ENCODE results near the gene BRDT.
A peak's percentile ranks its signal among the peaks of the same experiment; 100 is the strongest.
"Not testable (repeated sequence)": the region's sequence is repeated elsewhere in the genome, so short reads cannot be mapped to it uniquely, and the experiment has no call there.

The BRDT gene

DNA sequence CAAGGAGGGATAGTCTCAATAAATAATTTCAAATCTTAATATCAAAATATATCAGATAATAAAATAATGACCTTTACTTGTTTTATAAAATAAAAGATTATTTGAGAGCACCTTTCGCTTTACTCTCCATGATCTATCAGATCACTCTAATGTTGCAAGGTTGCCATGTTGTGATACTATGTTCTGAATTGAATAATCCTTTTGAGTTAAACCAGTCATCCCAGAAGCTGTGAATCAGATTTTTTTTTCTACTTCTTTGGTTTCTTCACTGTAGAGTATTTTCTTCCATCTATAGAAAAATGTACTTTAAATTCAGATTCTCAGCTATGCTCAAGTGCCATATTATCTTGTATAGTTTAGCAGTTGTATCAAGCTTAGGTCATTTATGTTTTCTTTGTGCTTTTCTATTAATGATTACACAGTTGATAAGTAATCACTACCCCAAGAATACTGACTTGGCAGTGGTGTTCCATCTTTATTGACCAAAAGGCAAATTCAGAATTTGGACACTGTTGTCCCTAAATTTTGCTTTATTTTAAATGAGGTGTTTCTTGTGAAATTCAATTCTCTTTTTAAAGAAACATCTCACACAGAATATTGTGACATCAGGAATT lies 32.9 kb downstream of the BRDT start:
- no peak for DNase-seq (ENCODE audit: low read depth)

DNA sequence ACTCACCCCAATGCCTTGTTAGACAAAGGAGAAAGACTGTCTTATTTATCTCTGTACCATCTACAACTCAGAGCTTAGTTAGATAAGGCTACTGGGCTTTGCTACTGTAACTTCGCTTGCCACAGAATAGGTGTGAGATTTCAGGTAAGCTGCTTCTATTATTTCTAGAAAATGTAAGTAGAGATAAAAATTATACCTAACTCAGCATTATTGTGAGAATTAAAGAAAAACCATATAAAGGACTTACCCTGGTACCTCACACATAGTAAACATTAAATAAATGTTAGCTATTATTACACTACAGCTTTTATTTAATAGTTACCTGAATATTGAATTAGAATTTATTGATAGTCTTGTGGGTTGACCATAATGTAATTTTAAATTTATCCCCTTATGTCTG lies 44.1 kb downstream of the BRDT start:
- no peak for DNase-seq (ENCODE audit: low read depth)

DNA sequence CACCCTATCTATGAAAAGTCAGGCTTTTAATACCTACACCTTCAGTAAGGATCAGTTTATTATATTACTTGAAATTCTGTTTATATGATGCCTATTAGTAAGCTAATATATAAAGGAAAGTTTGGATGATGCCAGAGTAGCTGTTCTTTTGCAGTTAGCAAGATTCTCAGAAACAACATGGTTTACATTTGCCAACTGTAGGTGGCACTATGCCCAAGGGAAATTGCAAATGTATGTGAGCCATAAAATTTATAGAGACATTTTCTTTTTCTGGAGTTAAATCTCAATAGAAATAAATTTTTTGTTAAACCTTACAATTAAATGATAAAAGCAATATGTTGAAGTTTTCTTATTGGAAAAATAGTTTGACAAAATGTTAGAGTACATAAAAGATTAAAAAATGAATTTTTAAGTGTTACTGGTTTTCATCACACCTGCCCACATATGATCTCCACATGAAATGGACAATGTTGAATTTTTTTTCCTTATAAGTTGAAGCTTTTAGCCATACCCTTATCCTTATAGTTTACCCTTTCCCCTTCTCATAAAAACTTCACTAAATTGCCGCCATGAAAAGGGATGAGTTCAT lies 48.5 kb downstream of the BRDT start:
- DNase-seq (ENCODE audit: low read depth) = peak; percentile 4

DNA sequence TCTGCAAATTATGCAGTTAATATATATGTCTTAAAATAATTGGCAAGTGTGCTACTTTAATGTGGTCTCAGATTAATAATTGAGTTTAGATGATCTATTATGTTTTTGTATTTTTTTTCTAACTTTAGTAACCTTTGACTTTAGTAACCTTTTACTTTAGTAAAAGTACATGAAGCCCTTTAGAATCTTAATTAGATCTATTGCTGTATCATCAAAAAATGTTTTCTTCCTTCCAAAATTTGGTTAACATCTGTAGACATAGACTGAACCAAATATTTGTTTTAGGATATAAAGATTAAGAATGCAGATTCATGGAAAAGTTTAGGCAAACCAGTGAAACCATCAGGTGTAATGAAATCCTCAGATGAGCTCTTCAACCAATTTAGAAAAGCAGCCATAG lies 54.9 kb downstream of the BRDT start:
- no peak for DNase-seq (ENCODE audit: low read depth)

DNA sequence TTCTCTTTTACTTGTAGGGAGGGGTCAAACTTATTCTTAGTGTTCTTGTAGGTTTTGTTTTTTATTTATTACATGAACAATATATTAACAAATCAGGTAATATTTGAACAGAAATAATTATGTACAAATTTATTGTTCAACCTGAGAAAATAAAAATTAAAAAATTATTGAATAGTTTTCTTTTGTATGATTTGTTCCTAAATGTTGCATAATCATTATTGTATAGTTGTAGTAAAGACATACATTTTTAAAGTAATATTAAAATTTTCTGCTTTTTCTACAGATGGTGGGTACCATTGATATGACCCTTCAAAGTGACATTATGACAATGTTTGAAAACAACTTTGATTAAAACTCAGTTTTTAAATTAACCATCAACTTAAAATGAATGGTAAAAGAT lies 64.7 kb downstream of the BRDT start:
- DNase-seq (ENCODE audit: low read depth) = no peak

DNA sequence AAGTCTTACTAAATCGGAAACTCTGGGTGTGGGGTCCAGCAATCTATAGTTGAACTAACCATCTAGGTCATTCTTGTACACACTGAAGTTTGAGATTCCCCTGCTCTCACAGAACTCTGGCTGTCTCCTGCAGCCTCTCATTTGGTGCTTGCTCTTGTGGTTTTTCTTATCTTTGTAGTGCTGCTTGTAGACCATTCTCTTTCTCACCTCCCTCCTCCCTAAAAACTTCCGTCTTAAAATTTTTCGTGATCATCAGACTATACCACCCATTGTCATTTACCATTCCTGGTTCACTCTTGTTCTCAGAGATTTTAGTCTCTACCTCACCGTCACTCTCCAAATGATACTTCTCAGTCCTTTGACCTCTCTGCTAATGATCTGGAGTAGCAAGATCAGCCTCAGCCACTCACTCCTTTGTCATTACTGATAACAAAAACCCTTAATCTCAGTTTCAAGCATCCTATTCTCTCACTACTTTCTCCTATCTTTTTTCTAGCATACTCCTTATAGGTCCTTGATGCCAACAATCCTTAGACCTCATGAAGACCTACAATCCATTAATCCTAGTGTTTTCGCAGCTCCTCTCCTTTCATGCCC lies 67.6 kb downstream of the BRDT start:
- no peak for DNase-seq (ENCODE audit: low read depth)

DNA sequence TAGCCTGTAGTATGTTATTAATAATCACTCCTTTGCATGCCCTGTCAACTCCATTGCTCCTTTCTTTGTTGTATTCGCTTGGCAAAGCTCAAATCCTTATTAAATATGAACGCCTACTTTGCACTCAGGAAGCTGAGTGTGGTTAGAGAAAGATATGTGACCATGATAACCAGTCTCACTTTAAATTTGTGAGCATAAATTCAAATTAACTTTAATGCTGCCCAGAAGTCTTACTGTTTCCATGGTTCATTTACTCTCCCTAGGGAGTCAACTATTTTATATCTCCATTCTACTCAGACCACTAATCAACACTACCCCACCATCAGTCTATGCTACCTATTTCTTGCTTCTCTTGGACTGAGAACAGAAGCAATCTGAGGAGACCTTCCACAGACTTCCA lies 68.5 kb downstream of the BRDT start:
- no peak for DNase-seq (ENCODE audit: low read depth)

DNA sequence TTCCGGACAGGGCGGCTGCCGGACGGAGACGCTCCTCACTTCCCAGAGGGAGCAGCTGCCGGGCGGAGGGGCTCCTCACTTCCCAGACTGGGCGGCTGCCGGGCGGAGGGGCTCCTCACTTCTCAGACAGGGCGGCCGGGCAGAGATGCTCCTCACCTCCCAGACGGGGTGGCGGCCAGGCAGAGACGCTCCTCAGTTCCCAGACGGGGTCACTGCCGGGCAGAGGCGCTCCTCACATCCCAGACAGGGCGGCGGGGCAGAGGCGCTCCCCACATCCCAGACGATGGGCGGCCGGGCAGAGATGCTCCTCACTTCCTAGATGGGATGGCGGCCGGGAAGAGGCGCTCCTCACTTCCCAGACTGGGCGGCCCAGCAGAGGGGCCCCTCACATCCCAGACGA lies 76.8 kb downstream of the BRDT start:
- not testable (repeated sequence) for DNase-seq (ENCODE audit: low read depth)

DNA sequence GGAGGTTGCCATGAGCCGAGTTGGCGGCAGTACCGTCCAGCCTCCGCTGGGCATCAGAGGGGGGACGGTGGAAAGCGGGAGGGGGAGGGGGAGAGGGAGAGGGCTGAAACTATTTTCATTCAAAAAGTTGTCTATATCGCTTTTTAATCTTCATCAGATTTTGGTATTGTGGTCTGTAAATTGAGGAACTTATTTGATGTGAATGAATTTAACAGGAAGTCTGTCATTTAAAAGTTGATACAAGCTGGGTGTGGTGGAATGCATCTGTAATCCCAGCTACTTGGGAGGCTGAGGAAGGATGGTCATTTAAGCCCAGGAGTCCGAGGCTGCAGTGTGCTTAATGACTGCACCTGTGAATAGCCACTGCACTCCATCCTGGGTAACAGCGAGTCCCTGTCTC lies 77.6 kb downstream of the BRDT start:
- DNase-seq (ENCODE audit: low read depth) = no peak

DNA sequence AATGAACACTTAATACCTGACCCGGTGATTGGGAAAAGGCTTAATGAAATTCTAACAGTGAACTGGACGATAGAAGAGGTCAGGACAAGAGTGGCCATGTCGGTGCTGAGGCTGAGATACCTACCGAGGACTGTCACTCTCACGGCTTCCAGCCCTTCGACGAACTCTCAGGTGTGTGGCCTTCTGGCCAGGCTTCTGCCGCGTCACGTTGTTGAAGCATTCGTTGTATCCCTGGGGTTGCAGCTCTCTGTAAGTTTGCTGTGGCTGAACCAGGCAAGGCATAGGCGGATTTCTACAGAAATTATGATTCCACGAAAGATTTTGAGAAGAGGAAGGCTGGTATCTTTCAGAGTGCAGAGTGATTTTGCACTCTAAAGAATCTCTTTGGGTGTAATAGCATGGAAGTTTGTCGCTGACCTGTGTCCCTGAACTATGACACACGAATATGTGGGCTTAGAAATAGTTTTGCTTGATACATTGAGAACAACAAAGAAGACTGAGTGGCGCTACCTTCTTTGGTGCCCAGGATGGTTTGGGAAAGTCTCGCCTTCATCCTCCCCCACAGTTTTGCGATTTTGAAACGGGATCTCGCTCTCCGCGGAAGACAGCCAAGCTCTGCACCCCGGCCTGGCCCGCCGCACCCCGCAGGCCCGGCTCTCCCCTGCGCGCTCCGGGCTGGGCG lies 80.2 kb downstream of the BRDT start:
- DNase-seq (ENCODE audit: low read depth) = no peak

DNA sequence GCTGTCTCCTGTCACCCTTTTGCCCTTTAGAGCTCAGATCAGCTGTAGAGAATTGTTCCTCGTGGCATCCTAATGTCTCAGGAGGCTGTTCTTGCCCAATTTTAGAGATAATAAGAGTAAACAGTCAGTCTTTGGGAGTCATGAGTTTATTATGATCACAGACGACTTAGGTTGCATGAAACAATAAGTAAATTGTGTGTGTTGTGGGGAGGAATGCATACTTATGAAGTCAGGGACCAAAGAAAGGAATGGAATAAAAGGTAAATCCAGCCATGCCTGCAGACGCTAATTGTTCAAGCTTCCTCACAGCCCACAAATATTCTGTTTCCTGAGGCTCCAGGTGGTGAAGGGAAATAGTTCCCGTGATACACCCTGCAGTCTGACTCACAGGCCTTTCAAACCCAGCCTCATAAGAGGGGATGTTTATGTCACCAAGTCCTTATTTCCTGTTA lies 81.5 kb downstream of the BRDT start:
- no peak for DNase-seq (ENCODE audit: low read depth)

DNA sequence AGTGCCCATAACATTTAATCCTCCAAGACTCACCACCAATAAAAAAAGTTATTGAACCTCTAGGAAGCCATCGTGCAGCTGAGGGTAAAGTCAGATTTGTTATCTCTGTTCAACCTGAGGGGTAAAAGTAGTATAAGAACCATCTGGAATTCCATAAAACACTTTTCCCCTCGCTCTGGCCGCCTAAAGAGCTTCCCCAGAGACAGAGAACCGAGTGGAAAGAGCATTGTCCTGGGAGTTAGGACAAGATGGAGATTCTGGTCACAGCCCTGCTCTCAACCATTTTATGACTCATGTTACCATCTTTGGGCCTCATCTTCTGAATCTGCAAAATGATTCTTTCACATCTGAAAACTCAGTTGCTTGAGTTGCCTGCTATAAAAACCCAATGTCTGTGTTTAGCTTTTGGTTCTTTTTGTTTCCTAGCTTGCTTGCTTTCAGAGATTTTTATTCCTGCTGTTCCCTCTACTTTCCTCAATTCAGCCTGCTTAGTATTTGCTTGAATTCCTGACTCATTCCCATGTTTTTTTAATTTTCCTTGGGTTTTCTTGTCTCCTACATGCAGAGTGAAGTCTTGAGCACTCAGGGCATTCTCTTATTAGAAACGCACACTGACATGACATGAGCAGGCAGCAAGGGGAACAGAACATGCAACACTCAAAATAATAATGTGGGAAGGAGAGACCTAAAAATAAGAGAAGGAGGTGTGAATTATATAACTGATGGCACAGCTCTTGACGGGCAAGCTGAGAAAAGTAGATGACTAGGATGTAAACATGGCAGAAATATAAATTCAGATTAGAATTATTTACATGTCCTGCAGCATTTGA lies 82.3 kb downstream of the BRDT start:
- DNase-seq (ENCODE audit: low read depth) = no peak

DNA sequence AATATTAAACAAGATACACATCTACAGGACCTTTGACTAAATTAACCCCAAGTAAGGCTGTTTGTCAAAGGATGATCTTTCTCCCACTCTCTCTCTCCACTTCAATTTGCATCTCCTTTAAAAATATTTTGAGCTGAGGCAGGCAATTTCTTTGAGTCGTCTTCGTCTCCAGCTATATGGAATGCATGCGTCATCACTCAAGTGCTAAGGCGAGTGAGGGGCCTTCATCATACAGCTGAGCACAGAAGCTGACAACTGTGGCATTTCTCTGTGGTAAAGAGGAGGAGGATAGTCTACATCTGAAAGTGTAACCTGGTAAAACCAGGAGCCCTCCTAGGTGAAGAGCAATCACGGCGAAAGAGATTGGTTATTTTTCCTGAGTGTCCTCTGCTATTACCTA lies 88.2 kb downstream of the BRDT start:
- DNase-seq (ENCODE audit: low read depth) = no peak

DNA sequence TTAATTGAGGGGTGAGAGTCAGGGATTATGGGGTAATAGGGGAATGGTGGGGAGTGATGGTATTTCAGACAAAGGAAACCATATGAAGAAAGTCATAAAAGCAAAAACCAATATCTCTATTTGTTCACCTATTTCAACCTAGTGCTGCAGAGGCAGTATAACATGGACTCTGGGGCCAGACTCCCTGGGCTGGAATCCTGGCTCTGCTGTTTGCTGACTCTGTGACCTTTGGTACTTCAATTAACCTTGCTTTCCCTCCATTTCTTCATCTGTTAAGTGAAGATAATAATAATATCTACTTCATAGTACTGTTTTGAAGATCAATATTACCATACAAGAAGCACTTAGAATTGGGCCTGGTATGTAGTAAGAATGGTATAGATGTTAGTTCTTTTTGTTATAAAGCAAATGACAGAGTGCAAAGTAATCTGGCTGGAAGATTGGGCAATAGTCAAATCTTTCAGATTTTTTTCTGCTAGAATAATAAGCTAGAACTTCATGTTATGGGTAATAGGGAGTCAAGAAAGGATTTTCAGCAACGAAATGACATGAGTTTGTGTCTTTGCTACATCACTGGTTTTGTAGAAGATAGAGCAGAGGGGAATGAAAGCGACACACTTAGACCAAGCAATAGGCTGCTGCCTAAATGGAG lies 89.6 kb downstream of the BRDT start:
- no peak for DNase-seq (ENCODE audit: low read depth)

DNA sequence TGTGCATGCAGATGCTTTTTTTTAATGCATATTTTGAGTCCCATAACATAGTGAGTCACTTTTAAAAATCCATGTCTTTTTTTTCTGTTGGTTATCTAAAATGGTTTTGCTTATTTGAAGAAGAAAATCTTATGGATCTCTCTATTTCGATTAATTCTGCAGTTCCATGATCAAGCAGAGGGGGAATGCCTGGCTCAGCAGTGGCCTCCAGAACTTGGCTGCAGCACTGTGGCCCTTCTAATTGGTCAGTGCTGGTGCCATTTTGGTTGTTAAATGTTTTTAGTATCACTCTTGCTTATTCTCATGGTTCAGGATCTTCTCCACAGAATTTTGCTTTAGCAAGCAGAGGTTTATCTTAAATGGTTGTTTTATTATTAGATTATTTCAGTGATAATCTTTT lies 91.8 kb downstream of the BRDT start:
- no peak for DNase-seq (ENCODE audit: low read depth)

DNA sequence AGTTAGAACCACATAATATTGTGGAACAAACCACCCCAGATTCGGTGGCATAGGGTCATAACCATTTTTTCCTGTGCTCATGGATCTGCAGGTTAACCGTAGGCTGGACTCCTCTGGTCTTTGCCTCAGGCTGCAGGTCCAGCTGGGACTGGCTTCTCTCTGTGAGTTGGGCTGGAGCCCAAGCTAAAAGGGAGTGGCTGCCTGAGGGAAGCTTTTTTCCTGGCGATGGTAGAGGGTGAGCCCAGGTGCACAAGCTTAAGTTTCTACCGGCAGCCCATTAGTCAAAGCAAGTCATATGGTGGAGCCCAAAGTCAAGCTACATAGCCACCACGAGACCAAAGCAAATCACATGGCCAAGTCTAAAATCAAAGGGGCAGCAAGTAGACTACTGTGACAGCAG lies 94.4 kb downstream of the BRDT start:
- DNase-seq (ENCODE audit: low read depth) = no peak

DNA sequence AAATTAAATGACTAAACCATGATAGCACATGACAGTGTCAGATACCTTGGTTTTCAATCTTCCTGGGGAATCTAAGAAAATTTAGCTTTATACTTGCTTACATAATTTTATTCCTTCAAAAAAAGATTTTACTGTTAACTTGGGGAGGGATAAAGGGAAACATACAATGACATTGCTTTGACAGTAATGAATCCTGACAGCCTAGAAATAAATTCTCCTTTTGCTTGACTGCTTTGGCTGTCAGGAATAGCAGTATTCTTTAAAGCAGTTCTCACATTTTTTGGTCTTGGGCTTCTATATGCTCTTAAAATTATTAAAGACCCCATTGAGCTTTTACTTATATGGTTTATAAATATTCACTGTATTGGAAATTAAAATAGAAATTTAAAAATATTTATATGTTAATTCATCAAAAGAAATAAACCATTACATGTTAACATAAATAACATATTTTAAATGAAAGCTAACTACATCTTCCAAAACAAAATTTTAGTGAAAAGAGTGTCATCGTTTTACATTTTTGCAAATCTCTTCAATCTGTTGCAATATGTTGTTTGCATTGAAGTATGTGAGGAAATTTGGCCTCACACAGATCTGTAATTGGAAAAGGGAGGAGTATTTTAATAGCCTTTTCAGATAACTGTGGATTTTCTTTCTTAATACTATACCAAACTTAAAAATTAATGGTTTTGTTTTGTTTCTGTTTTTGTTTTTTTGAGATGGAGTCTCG lies 96.7 kb downstream of the BRDT start:
- no peak for DNase-seq (ENCODE audit: low read depth)

DNA sequence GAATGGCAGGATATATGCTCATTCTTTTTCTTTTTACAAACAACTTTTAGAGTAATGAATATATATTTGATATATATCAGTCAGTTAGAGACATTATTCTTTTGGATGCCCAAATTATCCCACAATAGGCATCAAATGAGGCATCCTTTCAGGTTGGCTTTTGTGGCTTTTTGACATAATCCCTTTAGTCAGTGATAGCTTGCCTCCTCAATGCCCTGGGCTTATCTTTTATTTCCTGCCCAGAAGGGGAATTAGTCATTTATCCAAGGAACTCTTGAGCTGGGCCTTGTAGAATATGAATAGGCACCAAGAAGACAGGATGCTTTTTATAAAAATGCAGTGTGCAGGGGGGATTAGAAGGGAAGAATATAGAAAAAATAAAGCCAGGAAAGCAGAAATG lies 102.7 kb downstream of the BRDT start:
- DNase-seq (ENCODE audit: low read depth) = no peak

All from stimulated activated CD8-positive, alpha-beta memory T cell treated with anti-CD3 and anti-CD28 coated beads, Interleukin-7, amount 100 ng/mL, for 24 hours (primary cell).